Neural progenitor cell (in vitro differentiated cells): ENCODE measurements around the gene IST1.

ENCODE experiments used
- EZH2 ChIP-seq: fragments of 200-600 bp; sonication (generic); IDR thresholded peaks from 2 replicates; pipeline ENCODE4 v1.6.1; 2017; ENCODE audit warnings: antibody characterized with exemption, mild to moderate bottlenecking, moderate library complexity
- EZH2phosphoT487 ChIP-seq: fragments of 200-600 bp; sonication (generic); IDR thresholded peaks from 2 replicates; pipeline ENCODE4 v1.6.1; 2017; ENCODE audit warnings: antibody characterized with exemption
- TF ChIP-seq, protein P1 (sequence below): fragments of 200-600 bp; sonication (generic); IDR thresholded peaks from 2 replicates; pipeline ENCODE4 v1.5.1; 2017; ENCODE audit warnings: antibody characterized with exemption, mild to moderate bottlenecking

DNA sequence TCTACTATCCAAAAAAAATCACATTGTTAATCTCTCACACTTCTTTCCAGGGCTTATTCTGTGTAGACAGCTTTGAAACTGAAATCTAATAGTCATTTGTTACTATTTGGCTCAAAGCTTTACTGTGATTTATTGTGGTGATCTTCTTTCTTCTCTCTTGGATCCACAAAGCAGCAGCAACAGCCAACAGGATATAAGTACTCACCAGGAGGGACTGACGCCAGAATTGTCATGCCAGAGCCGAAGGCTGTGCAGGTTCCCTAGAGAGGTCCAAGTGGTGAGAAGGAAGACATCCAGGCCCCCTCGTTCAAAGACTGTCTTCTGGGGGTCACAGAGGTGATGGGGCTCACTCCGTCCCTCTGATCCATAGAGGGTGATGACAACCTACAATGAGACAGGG lies 71.6 kb downstream of the IST1 start:
- no peak for TF ChIP-seq EZH2
- TF ChIP-seq, protein P1, sequence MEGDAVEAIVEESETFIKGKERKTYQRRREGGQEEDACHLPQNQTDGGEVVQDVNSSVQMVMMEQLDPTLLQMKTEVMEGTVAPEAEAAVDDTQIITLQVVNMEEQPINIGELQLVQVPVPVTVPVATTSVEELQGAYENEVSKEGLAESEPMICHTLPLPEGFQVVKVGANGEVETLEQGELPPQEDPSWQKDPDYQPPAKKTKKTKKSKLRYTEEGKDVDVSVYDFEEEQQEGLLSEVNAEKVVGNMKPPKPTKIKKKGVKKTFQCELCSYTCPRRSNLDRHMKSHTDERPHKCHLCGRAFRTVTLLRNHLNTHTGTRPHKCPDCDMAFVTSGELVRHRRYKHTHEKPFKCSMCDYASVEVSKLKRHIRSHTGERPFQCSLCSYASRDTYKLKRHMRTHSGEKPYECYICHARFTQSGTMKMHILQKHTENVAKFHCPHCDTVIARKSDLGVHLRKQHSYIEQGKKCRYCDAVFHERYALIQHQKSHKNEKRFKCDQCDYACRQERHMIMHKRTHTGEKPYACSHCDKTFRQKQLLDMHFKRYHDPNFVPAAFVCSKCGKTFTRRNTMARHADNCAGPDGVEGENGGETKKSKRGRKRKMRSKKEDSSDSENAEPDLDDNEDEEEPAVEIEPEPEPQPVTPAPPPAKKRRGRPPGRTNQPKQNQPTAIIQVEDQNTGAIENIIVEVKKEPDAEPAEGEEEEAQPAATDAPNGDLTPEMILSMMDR, result no peak
- no peak for TF ChIP-seq EZH2phosphoT487
